Hepatocyte (in vitro differentiated cells): Measurements from ENCODE around the gene KLHL42. TPM values are rescaled to one million over a fixed set of nuclear protein-coding genes. Genes with fewer than 3 reads are reported as not detected.

ENCODE experiments used
- DNase-seq: peaks from one replicate; pipeline ENCODE4 v3.0.0-alpha.2; 2016; ENCODE audit warnings: low spot score
- H2AFZ ChIP-seq: fragments of 200-600 bp; sonication (generic); 2 replicates; pipeline ENCODE4 v1.6.0; 2016; ENCODE audit warnings: antibody characterized with exemption, mild to moderate bottlenecking
- H3K27ac ChIP-seq: fragments of 200-600 bp; sonication (generic); 2 replicates; pipeline ENCODE4 v1.5.1; 2016; ENCODE audit warnings: mild to moderate bottlenecking
- H3K27me3 ChIP-seq: fragments of 200-600 bp; sonication (generic); 2 replicates; pipeline ENCODE4 v1.6.1; 2016
- H3K36me3 ChIP-seq: fragments of 200-600 bp; sonication (generic); replicated peaks from 2 replicates; pipeline ENCODE4 v1.5.1; 2016; ENCODE audit warnings: low read depth; ENCODE audit not compliant: insufficient read depth
- H3K4me1 ChIP-seq: fragments of 200-600 bp; sonication (generic); 2 replicates; pipeline ENCODE4 v1.5.1; 2016; ENCODE audit warnings: mild to moderate bottlenecking, moderate library complexity; ENCODE audit not compliant: insufficient read depth
- H3K4me2 ChIP-seq: fragments of 200-600 bp; sonication (generic); 2 replicates; pipeline ENCODE4 v1.6.0; 2016
- H3K4me3 ChIP-seq: fragments of 200-600 bp; sonication (generic); 2 replicates; pipeline ENCODE4 v1.5.1; 2016; ENCODE audit warnings: mild to moderate bottlenecking
- H3K79me2 ChIP-seq: fragments of 200-600 bp; sonication (generic); 2 replicates; pipeline ENCODE4 v1.6.0; 2017; ENCODE audit warnings: mild to moderate bottlenecking
- H3K9me2 ChIP-seq: fragments of 200-600 bp; sonication (generic); replicated peaks from 2 replicates; pipeline ENCODE4 v1.6.0; 2017; ENCODE audit warnings: mild to moderate bottlenecking; ENCODE audit not compliant: insufficient read depth
- H3K9me3 ChIP-seq: fragments of 200-600 bp; sonication (generic); 2 replicates; pipeline ENCODE4 v1.5.1; 2016; ENCODE audit warnings: low read depth, mild to moderate bottlenecking
- H4K20me1 ChIP-seq: fragments of 200-600 bp; sonication (generic); 2 replicates; pipeline ENCODE4 v1.6.0; 2016; ENCODE audit warnings: mild to moderate bottlenecking; ENCODE audit not compliant: insufficient read depth, poor library complexity, severe bottlenecking
- CTCF ChIP-seq: fragments of 200-600 bp; sonication (generic); IDR thresholded peaks from 2 replicates; pipeline ENCODE4 v1.5.1; 2016; ENCODE audit warnings: antibody characterized with exemption, mild to moderate bottlenecking; ENCODE audit not compliant: poor library complexity
- EZH2 ChIP-seq: fragments of 200-600 bp; sonication (generic); IDR thresholded peaks from 2 replicates; pipeline ENCODE4 v1.6.1; 2016; ENCODE audit warnings: antibody characterized with exemption, mild to moderate bottlenecking, borderline replicate concordance
- EZH2phosphoT487 ChIP-seq: fragments of 200-600 bp; sonication (generic); IDR thresholded peaks from one replicate; pipeline ENCODE4 v1.6.1; 2018; ENCODE audit warnings: antibody characterized with exemption, mild to moderate bottlenecking, low read depth, moderate library complexity; ENCODE audit not compliant: unreplicated experiment, severe bottlenecking
- WGBS: methylation state at CpG from one replicate; pipeline ENCODE4 v1.1.6; 2016; ENCODE audit warnings: low lambda C conversion rate; ENCODE audit errors: missing lambda C conversion rate; 5-methylcytosine and 5-hydroxymethylcytosine counted together
- polyA plus RNA-seq: library from polyadenylated mRNA; unstranded; fragments of >200 nt; fragmentation: Nextera tagmentation; extraction: Ambion mirVana; gene quantifications from 2 replicates; pipeline ENCODE4 v1.2.1, GENCODE V29; 2016
- total RNA-seq: library from RNA; depleted of rRNA; stranded (reverse); fragments of >200 nt; gene quantifications from 2 replicates; pipeline ENCODE4 v1.2.3, GENCODE V29; 2014

KLHL42 gene
- total and polyA plus RNA-seq, 2 experiments from 2014 or later: 13.5 to 14.4 TPM

- H3K27me3 ChIP-seq: no peaks in the 10 kb centered on the region
- no peaks in the 10 kb centered on the region for H3K9me3 ChIP-seq
- H3K4me3 ChIP-seq: no peak overlapping the region
- TF ChIP-seq EZH2phosphoT487 (no peak), EZH2 (no peak), CTCF (no peak)
- H3K4me1 ChIP-seq: no peaks in the 10 kb centered on the region
- H3K9me2 ChIP-seq: no peaks in the 10 kb centered on the region
- no peak for DNase-seq
- H2AFZ ChIP-seq: no peak overlapping the region
- peaks cover 3% of the 10 kb centered on the region for H4K20me1 ChIP-seq
- 98% methylated on average over 2 of the region's 2 CpGs for WGBS
- H3K4me2 ChIP-seq: no peak overlapping the region
- H3K36me3 ChIP-seq: no peaks in the 10 kb centered on the region
- no peak overlapping the region for H3K27ac ChIP-seq
- H3K79me2 ChIP-seq: peaks cover 51% of the 10 kb centered on the region
Measured at GRCh38 chr12:27790179-27790578, 10.1 kb downstream of the KLHL42 start.

- Histone ChIP-seq H3K9me3 (no peaks in the 10 kb centered on the region), H3K36me3 (no peaks in the 10 kb centered on the region), H3K79me2 (peaks cover 7% of the 10 kb centered on the region), H3K9me2 (no peaks in the 10 kb centered on the region), H3K4me1 (no peaks in the 10 kb centered on the region), H2AFZ (no peak overlapping the region), H3K27ac (peak overlapping the region; percentile 14), H3K27me3 (no peaks in the 10 kb centered on the region), H3K4me2 (no peak overlapping the region), H3K4me3 (no peak overlapping the region), H4K20me1 (no peaks in the 10 kb centered on the region)
- TF ChIP-seq EZH2: no peak
- no peak for TF ChIP-seq CTCF
- no peak for TF ChIP-seq EZH2phosphoT487
- no peak for DNase-seq
- 77% methylated on average over 6 of the region's 6 CpGs for WGBS
Measured at GRCh38 chr12:27794818-27795584, 15.0 kb downstream of the KLHL42 start.

- no peak for DNase-seq
- no peak overlapping the region for H3K4me3 ChIP-seq
- TF ChIP-seq EZH2phosphoT487 (no peak), CTCF (no peak), EZH2 (no peak)
- no peaks in the 10 kb centered on the region for H3K9me3 ChIP-seq
- no peak overlapping the region for H3K27ac ChIP-seq
- WGBS: 85% methylated on average over 7 of the region's 7 CpGs
- no peak overlapping the region for H3K4me2 ChIP-seq
- H3K9me2 ChIP-seq: no peaks in the 10 kb centered on the region
- no peaks in the 10 kb centered on the region for H3K36me3 ChIP-seq
- H3K79me2 ChIP-seq: no peaks in the 10 kb centered on the region
- no peaks in the 10 kb centered on the region for H3K27me3 ChIP-seq
- no peaks in the 10 kb centered on the region for H4K20me1 ChIP-seq
- H3K4me1 ChIP-seq: no peaks in the 10 kb centered on the region
- H2AFZ ChIP-seq: no peak overlapping the region
Measured at GRCh38 chr12:27796128-27796527, 16.1 kb downstream of the KLHL42 start.
